DND-41 (cell line): ENCODE measurements around the gene SPOPL.

Experiments used
- ATAC-seq: fragments of 200-7000 bp; cut with Tn5 transposase; 3 replicates; pipeline ENCODE4 v1.9.1; 2021; ENCODE audit warnings: low read depth; ENCODE audit not compliant: insufficient read depth
- DNase-seq: peaks from one replicate; pipeline ENCODE4 v3.0.0-alpha.2; 2020
- H2AFZ ChIP-seq: 2 replicates; pipeline ENCODE4 v1.6.0; 2012; ENCODE audit warnings: low read depth, low read length
- H3K27ac ChIP-seq: 2 replicates; pipeline ENCODE4 v1.5.1; 2012; ENCODE audit warnings: low read length, inconsistent platforms
- H3K27me3 ChIP-seq: fragments of 200-600 bp; sonication (generic); 2 replicates; pipeline ENCODE4 v1.6.0; 2012; ENCODE audit warnings: low read length, mild to moderate bottlenecking, inconsistent platforms; ENCODE audit not compliant: insufficient read depth, poor library complexity
- H3K36me3 ChIP-seq: 2 replicates; pipeline ENCODE4 v1.5.1; 2012; ENCODE audit warnings: low read length, inconsistent platforms; ENCODE audit not compliant: insufficient read depth
- H3K4me1 ChIP-seq: 2 replicates; pipeline ENCODE4 v1.5.1; 2012; ENCODE audit warnings: mild to moderate bottlenecking, low read length; ENCODE audit not compliant: insufficient read depth
- H3K4me2 ChIP-seq: 2 replicates; pipeline ENCODE4 v1.6.0; 2012; ENCODE audit warnings: mild to moderate bottlenecking, moderate library complexity, low read length, inconsistent platforms; ENCODE audit not compliant: insufficient read depth
- H3K4me3 ChIP-seq, 2 experiments: fragments of 200-600 bp in 1 of 2; shearing (Covaris generic) in 1 of 2; 2 replicates each; pipeline ENCODE4 v1.5.1; 2012 to 2016; ENCODE audit warnings: inconsistent platforms in 2 of 2, low read length in 2 of 2, mild to moderate bottlenecking in 2 of 2, low read depth in 1 of 2, moderate library complexity in 1 of 2
- H3K79me2 ChIP-seq: 2 replicates; pipeline ENCODE4 v1.6.0; 2012; ENCODE audit warnings: low read length, inconsistent platforms; ENCODE audit not compliant: insufficient read depth
- H3K9ac ChIP-seq: 2 replicates; pipeline ENCODE4 v1.6.0; 2012; ENCODE audit warnings: low read depth, mild to moderate bottlenecking, inconsistent platforms, low read length, moderate library complexity
- H3K9me3 ChIP-seq: 2 replicates; pipeline ENCODE4 v1.5.1; 2012; ENCODE audit warnings: low read length, moderate library complexity, mild to moderate bottlenecking, inconsistent platforms; ENCODE audit not compliant: insufficient read depth, severe bottlenecking
- H4K20me1 ChIP-seq: 2 replicates; pipeline ENCODE4 v1.6.0; 2012; ENCODE audit warnings: low read length; ENCODE audit not compliant: insufficient read depth
- CTCF ChIP-seq: IDR thresholded peaks from 2 replicates; pipeline ENCODE4 v1.5.1; 2012; ENCODE audit warnings: borderline replicate concordance, low read length, moderate library complexity, mild to moderate bottlenecking; ENCODE audit not compliant: poor library complexity, severe bottlenecking; ENCODE audit errors: extremely low read depth
- EZH2 ChIP-seq: IDR thresholded peaks from 3 replicates; pipeline ENCODE4 v1.6.1; 2012; ENCODE audit warnings: borderline replicate concordance, low read depth, mild to moderate bottlenecking, moderate library complexity, low read length, inconsistent platforms; ENCODE audit not compliant: severe bottlenecking

SPOPL gene

GRCh38 chr2:138559641-138560040 lies 58.1 kb downstream of the SPOPL start:
- H3K4me3 ChIP-seq = no peak overlapping the region
- H3K4me1 ChIP-seq = no peaks in the 10 kb centered on the region
- H3K79me2 ChIP-seq = no peaks in the 10 kb centered on the region
- H3K27ac ChIP-seq = no peak overlapping the region
- no peak for DNase-seq
- no peaks in the 10 kb centered on the region for H4K20me1 ChIP-seq
- no peaks in the 10 kb centered on the region for H3K27me3 ChIP-seq
- no peak overlapping the region for H3K4me2 ChIP-seq
- H3K36me3 ChIP-seq = no peaks in the 10 kb centered on the region
- no peak for ATAC-seq
- no peak for TF ChIP-seq CTCF
- TF ChIP-seq EZH2 = no peak
- H3K9me3 ChIP-seq = no peaks in the 10 kb centered on the region
- H2AFZ ChIP-seq = no peak overlapping the region
- H3K9ac ChIP-seq = no peak overlapping the region

DNA sequence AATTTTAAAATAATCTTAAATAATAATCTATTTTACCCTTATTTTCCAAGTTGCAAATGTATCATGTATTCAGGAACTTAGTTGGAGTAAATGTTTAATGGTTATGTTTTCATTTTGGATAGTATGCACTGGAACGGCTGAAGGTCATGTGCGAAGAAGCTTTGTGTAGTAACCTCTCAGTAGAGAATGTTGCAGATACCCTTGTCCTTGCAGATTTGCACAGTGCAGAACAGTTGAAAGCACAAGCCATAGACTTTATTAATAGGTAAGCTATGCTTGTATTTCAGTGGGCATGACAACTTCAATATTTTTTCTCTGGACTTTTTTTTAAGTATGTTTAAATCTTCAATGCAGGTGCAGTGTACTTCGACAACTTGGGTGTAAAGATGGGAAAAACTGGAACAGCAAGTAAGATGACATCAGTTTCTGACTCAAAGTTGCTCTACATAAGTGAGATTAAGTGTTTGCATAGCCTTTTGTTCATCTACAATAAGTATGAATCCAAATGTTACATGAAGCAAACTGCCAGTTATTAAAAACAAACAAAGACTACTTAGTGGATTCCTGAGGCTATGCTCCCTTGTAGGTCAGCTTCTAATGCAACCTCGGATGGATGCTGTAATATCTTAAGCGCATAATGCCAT lies 63.1 kb downstream of the SPOPL start:
- H3K27me3 ChIP-seq = no peaks in the 10 kb centered on the region
- H3K9me3 ChIP-seq = no peaks in the 10 kb centered on the region
- no peak overlapping the region for H2AFZ ChIP-seq
- H3K36me3 ChIP-seq = no peaks in the 10 kb centered on the region
- no peak overlapping the region for H3K27ac ChIP-seq
- no peak for DNase-seq
- TF ChIP-seq CTCF = no peak
- no peaks in the 10 kb centered on the region for H3K79me2 ChIP-seq
- no peak for ATAC-seq
- no peaks in the 10 kb centered on the region for H4K20me1 ChIP-seq
- no peak overlapping the region for H3K4me2 ChIP-seq
- no peak overlapping the region for H3K9ac ChIP-seq
- H3K4me1 ChIP-seq = no peaks in the 10 kb centered on the region
- no peak overlapping the region for H3K4me3 ChIP-seq

- Histone ChIP-seq H2AFZ (no peak overlapping the region), H3K4me2 (no peak overlapping the region), H3K79me2 (no peaks in the 10 kb centered on the region), H4K20me1 (no peaks in the 10 kb centered on the region), H3K27me3 (no peaks in the 10 kb centered on the region), H3K4me1 (no peaks in the 10 kb centered on the region), H3K36me3 (no peaks in the 10 kb centered on the region), H3K4me3 (no peak overlapping the region), H3K27ac (no peak overlapping the region), H3K9me3 (no peaks in the 10 kb centered on the region), H3K9ac (no peak overlapping the region)
- DNase-seq (no peak), ATAC-seq (no peak)
- TF ChIP-seq CTCF (no peak), EZH2 (no peak)
Measured at GRCh38 chr2:138565230-138565598, 63.6 kb downstream of the SPOPL start.

- ATAC-seq (no peak), DNase-seq (no peak)
- no peaks in the 10 kb centered on the region for H3K36me3 ChIP-seq
- no peaks in the 10 kb centered on the region for H3K4me1 ChIP-seq
- H4K20me1 ChIP-seq = no peaks in the 10 kb centered on the region
- no peak overlapping the region for H2AFZ ChIP-seq
- no peaks in the 10 kb centered on the region for H3K79me2 ChIP-seq
- H3K4me2 ChIP-seq = no peak overlapping the region
- H3K4me3 ChIP-seq = no peak overlapping the region
- no peaks in the 10 kb centered on the region for H3K9me3 ChIP-seq
- no peak overlapping the region for H3K27ac ChIP-seq
- no peak for TF ChIP-seq CTCF
- no peak for TF ChIP-seq EZH2
- H3K27me3 ChIP-seq = no peaks in the 10 kb centered on the region
- no peak overlapping the region for H3K9ac ChIP-seq
Measured at GRCh38 chr2:138572318-138572717, 70.7 kb downstream of the SPOPL start.
